Activated CD4-positive, alpha-beta memory T cell treated with anti-CD3 and anti-CD28 coated beads, Interleukin-2, amount 10 ng/mL, durations not matched to agents 7 days and 5 days (primary cell): Measurements from ENCODE around the gene CDH22. TPM values are rescaled to one million over a fixed set of nuclear protein-coding genes. Genes with fewer than 3 reads are reported as not detected.

Experiments
- CTCF ChIA-PET: fragments of 350-600 bp; sonication (Branson Sonifier 250); formaldehyde crosslinking; loops from one replicate; lab custom pipeline; 2021; ENCODE audit warnings: antibody characterized with exemption, inconsistent platforms; lab: Charles Lee
- POLR2A ChIA-PET: fragments of 350-600 bp; sonication (Branson Sonifier 250); formaldehyde crosslinking; loops from one replicate; lab custom pipeline; 2021; ENCODE audit warnings: antibody characterized with exemption; lab: Charles Lee
- DNase-seq: peaks from one replicate; pipeline ENCODE4 v3.0.0-alpha.2; 2020
- H3K27ac Mint-ChIP-seq: one replicate; pipeline ENCODE4 v1.8.0; 2021; ENCODE audit warnings: mild to moderate bottlenecking, mixed read lengths
- H3K27me3 Mint-ChIP-seq: one replicate; pipeline ENCODE4 v1.8.0; 2021; ENCODE audit warnings: mixed read lengths
- H3K36me3 Mint-ChIP-seq: one replicate; pipeline ENCODE4 v1.8.0; 2021; ENCODE audit warnings: low read depth, mixed read lengths
- H3K4me1 Mint-ChIP-seq: one replicate; pipeline ENCODE4 v1.8.0; 2021; ENCODE audit warnings: mixed read lengths
- H3K4me3 Mint-ChIP-seq: one replicate; pipeline ENCODE4 v1.8.0; 2021; ENCODE audit warnings: mild to moderate bottlenecking, mixed read lengths
- H3K9me3 Mint-ChIP-seq: one replicate; pipeline ENCODE4 v1.8.0; 2021; ENCODE audit warnings: mixed read lengths
- total RNA-seq, 2 experiments: library from RNA; stranded (reverse); gene quantifications; one replicate each; pipeline ENCODE4 v1.2.3, GENCODE V29; 2021

CDH22 gene
- total RNA-seq, 2 experiments from 2014 or later: not detected

- ChIA-PET POLR2A (no interaction called here), CTCF (interaction anchor here (1.0 to 1.8 kb wide), 2 partner anchors 9 to 39 kb away, joined by 3 to 6 read pairs; no protein-coding TSS in a partner anchor)
- H3K4me1 Mint-ChIP-seq: no peaks in the 10 kb centered on the region
- peaks cover 52% of the 10 kb centered on the region for H3K27me3 Mint-ChIP-seq
- no peak for DNase-seq
- H3K36me3 Mint-ChIP-seq: no peaks in the 10 kb centered on the region
- H3K4me3 Mint-ChIP-seq: no peak overlapping the region
- no peaks in the 10 kb centered on the region for H3K9me3 Mint-ChIP-seq
- no peak overlapping the region for H3K27ac Mint-ChIP-seq
Observed at GRCh38 chr20:46171909-46172308, 136.4 kb downstream of the CDH22 start.

- Mint-ChIP-seq H3K27me3 (peaks cover 52% of the 10 kb centered on the region), H3K4me3 (no peak overlapping the region)
- POLR2A ChIA-PET: no interaction called here
Observed at GRCh38 chr20:46171476-46171875, 136.8 kb downstream of the CDH22 start.

GRCh38 chr20:46169245-46170171, 138.8 kb downstream of the CDH22 start:
- H3K9me3 Mint-ChIP-seq: no peaks in the 10 kb centered on the region
- no peak overlapping the region for H3K27ac Mint-ChIP-seq
- no peak for DNase-seq
- H3K27me3 Mint-ChIP-seq: peaks cover 43% of the 10 kb centered on the region
- no peak overlapping the region for H3K4me3 Mint-ChIP-seq
- H3K4me1 Mint-ChIP-seq: no peaks in the 10 kb centered on the region
- no peaks in the 10 kb centered on the region for H3K36me3 Mint-ChIP-seq
- POLR2A ChIA-PET: no interaction called here
- CTCF ChIA-PET: no interaction called here

More at GRCh38 chr20:46171476-46171875, 136.8 kb downstream of the CDH22 start:
- DNase-seq: no peak
- no peaks in the 10 kb centered on the region for H3K9me3 Mint-ChIP-seq
- H3K27ac Mint-ChIP-seq: no peak overlapping the region
- no peaks in the 10 kb centered on the region for H3K4me1 Mint-ChIP-seq
- H3K36me3 Mint-ChIP-seq: no peaks in the 10 kb centered on the region
- CTCF ChIA-PET: interaction anchor here (1.5 to 1.8 kb wide), 2 partner anchors 39 to 148 kb away, joined by 3 to 6 read pairs; no protein-coding TSS in a partner anchor

- Mint-ChIP-seq H3K27ac (no peak overlapping the region), H3K27me3 (peaks cover 40% of the 10 kb centered on the region), H3K36me3 (no peaks in the 10 kb centered on the region), H3K4me1 (no peaks in the 10 kb centered on the region), H3K4me3 (no peak overlapping the region), H3K9me3 (no peaks in the 10 kb centered on the region)
- CTCF ChIA-PET: no interaction called here
- POLR2A ChIA-PET: no interaction called here
- DNase-seq: no peak
Observed at GRCh38 chr20:46168438-46168837, 139.9 kb downstream of the CDH22 start.

- Mint-ChIP-seq H3K27ac (no peak overlapping the region), H3K27me3 (peaks cover 28% of the 10 kb centered on the region), H3K4me1 (no peaks in the 10 kb centered on the region), H3K9me3 (no peaks in the 10 kb centered on the region), H3K4me3 (no peak overlapping the region), H3K36me3 (no peaks in the 10 kb centered on the region)
- ChIA-PET POLR2A (no interaction called here), CTCF (interaction anchor here (0.9 kb wide), 1 partner anchor 15 kb away, joined by 3 read pairs; no protein-coding TSS in a partner anchor)
- DNase-seq: no peak
Observed at GRCh38 chr20:46167080-46167479, 141.2 kb downstream of the CDH22 start.

- Mint-ChIP-seq H3K4me3 (no peak overlapping the region), H3K27me3 (peaks cover 18% of the 10 kb centered on the region), H3K36me3 (no peaks in the 10 kb centered on the region), H3K9me3 (no peaks in the 10 kb centered on the region), H3K27ac (no peak overlapping the region), H3K4me1 (no peaks in the 10 kb centered on the region)
- DNase-seq: no peak
- CTCF ChIA-PET: no interaction called here
- POLR2A ChIA-PET: no interaction called here
Observed at GRCh38 chr20:46164254-46164653, 144.0 kb downstream of the CDH22 start.

GRCh38 chr20:46161921-46162320, 146.4 kb downstream of the CDH22 start:
- H3K27ac Mint-ChIP-seq: no peak overlapping the region
- CTCF ChIA-PET: no interaction called here
- H3K9me3 Mint-ChIP-seq: no peaks in the 10 kb centered on the region

GRCh38 chr20:46160661-46161060, 147.6 kb downstream of the CDH22 start:
- ChIA-PET CTCF (no interaction called here), POLR2A (no interaction called here)
- H3K9me3 Mint-ChIP-seq: no peaks in the 10 kb centered on the region
- no peaks in the 10 kb centered on the region for H3K36me3 Mint-ChIP-seq
- H3K4me1 Mint-ChIP-seq: no peaks in the 10 kb centered on the region
- H3K27ac Mint-ChIP-seq: no peak overlapping the region
- peaks cover 8% of the 10 kb centered on the region for H3K27me3 Mint-ChIP-seq
- H3K4me3 Mint-ChIP-seq: no peak overlapping the region
- no peak for DNase-seq

More at GRCh38 chr20:46161921-46162320, 146.4 kb downstream of the CDH22 start:
- no peaks in the 10 kb centered on the region for H3K36me3 Mint-ChIP-seq
- DNase-seq: no peak
- no peak overlapping the region for H3K4me3 Mint-ChIP-seq
- POLR2A ChIA-PET: no interaction called here
- peaks cover 10% of the 10 kb centered on the region for H3K27me3 Mint-ChIP-seq
- no peaks in the 10 kb centered on the region for H3K4me1 Mint-ChIP-seq

GRCh38 chr20:46159101-46159897, 149.0 kb downstream of the CDH22 start:
- peaks cover 16% of the 10 kb centered on the region for H3K27me3 Mint-ChIP-seq
- ChIA-PET POLR2A (no interaction called here), CTCF (no interaction called here)
- H3K27ac Mint-ChIP-seq: no peak overlapping the region
- H3K36me3 Mint-ChIP-seq: no peaks in the 10 kb centered on the region
- DNase-seq: no peak
- H3K4me3 Mint-ChIP-seq: no peak overlapping the region
- no peaks in the 10 kb centered on the region for H3K9me3 Mint-ChIP-seq
- H3K4me1 Mint-ChIP-seq: no peaks in the 10 kb centered on the region

GRCh38 chr20:46158476-46158987, 149.8 kb downstream of the CDH22 start:
- ChIA-PET POLR2A (no interaction called here), CTCF (no interaction called here)
- Mint-ChIP-seq H3K4me1 (no peaks in the 10 kb centered on the region), H3K27ac (no peak overlapping the region), H3K4me3 (no peak overlapping the region), H3K27me3 (peaks cover 15% of the 10 kb centered on the region), H3K9me3 (no peaks in the 10 kb centered on the region), H3K36me3 (no peaks in the 10 kb centered on the region)
- DNase-seq: no peak

GRCh38 chr20:46157625-46158024, 150.7 kb downstream of the CDH22 start:
- Mint-ChIP-seq H3K27me3 (peaks cover 14% of the 10 kb centered on the region), H3K36me3 (no peaks in the 10 kb centered on the region), H3K27ac (no peak overlapping the region), H3K4me3 (no peak overlapping the region), H3K4me1 (no peaks in the 10 kb centered on the region), H3K9me3 (no peaks in the 10 kb centered on the region)
- DNase-seq: no peak
- POLR2A ChIA-PET: no interaction called here
- CTCF ChIA-PET: interaction anchor here (0.6 kb wide), 1 partner anchor 187 kb away, joined by 3 read pairs; no protein-coding TSS in a partner anchor

GRCh38 chr20:46157076-46157592, 151.2 kb downstream of the CDH22 start:
- H3K4me3 Mint-ChIP-seq: no peak overlapping the region
- ChIA-PET CTCF (no interaction called here), POLR2A (no interaction called here)
- peaks cover 15% of the 10 kb centered on the region for H3K27me3 Mint-ChIP-seq
- no peaks in the 10 kb centered on the region for H3K4me1 Mint-ChIP-seq
- DNase-seq: no peak
- H3K9me3 Mint-ChIP-seq: no peaks in the 10 kb centered on the region
- no peak overlapping the region for H3K27ac Mint-ChIP-seq
- H3K36me3 Mint-ChIP-seq: no peaks in the 10 kb centered on the region

- H3K36me3 Mint-ChIP-seq: no peaks in the 10 kb centered on the region
- H3K27me3 Mint-ChIP-seq: peaks cover 15% of the 10 kb centered on the region
- no peaks in the 10 kb centered on the region for H3K9me3 Mint-ChIP-seq
- no peak overlapping the region for H3K27ac Mint-ChIP-seq
- ChIA-PET CTCF (no interaction called here), POLR2A (no interaction called here)
- no peak for DNase-seq
- H3K4me1 Mint-ChIP-seq: no peaks in the 10 kb centered on the region
- H3K4me3 Mint-ChIP-seq: no peak overlapping the region
Observed at GRCh38 chr20:46156065-46156464, 152.2 kb downstream of the CDH22 start.
